Cardiac muscle cell (in vitro differentiated cells and primary cell): ENCODE data around the gene NOL4L. TPM values are rescaled to one million over a fixed set of nuclear protein-coding genes. Genes with fewer than 3 reads are reported as not detected.
"Not testable (repeated sequence)": the region's sequence is repeated elsewhere in the genome, so short reads cannot be mapped to it uniquely, and the experiment has no call there.

ENCODE experiments used
- DNase-seq, 2 donors: peaks; one replicate each; pipeline versions ENCODE4 v3.0.0 to v3.0.0-alpha.2; 2010 to 2017; ENCODE audit warnings: low read depth in 1 of 2, low spot score in 1 of 2
- H3K27ac ChIP-seq: fragments of 200-600 bp; sonication (generic); 2 replicates; pipeline ENCODE4 v1.5.1; 2016
- H3K27me3 ChIP-seq: fragments of 200-600 bp; sonication (generic); 2 replicates; pipeline ENCODE4 v1.6.0; 2016; ENCODE audit warnings: control low read depth
- H3K36me3 ChIP-seq: fragments of 200-600 bp; sonication (generic); 2 replicates; pipeline ENCODE4 v1.5.1; 2016; ENCODE audit warnings: control low read depth
- H3K4me1 ChIP-seq: fragments of 200-600 bp; sonication (generic); 2 replicates; pipeline ENCODE4 v1.8.1; 2017; ENCODE audit warnings: low read depth, mild to moderate bottlenecking, mixed run types
- H3K4me3 ChIP-seq: fragments of 200-600 bp; sonication (generic); 2 replicates; pipeline ENCODE4 v1.5.1; 2016; ENCODE audit warnings: mild to moderate bottlenecking
- H3K9me3 ChIP-seq: fragments of 200-600 bp; sonication (generic); 2 replicates; pipeline ENCODE4 v1.5.1; 2017; ENCODE audit warnings: low read depth, mild to moderate bottlenecking, control low read depth
- CTCF ChIP-seq: IDR thresholded peaks from 2 replicates; pipeline ENCODE4 v1.5.1; 2012; ENCODE audit warnings: low read depth, mild to moderate bottlenecking, low read length
- polyA plus RNA-seq: library from polyadenylated mRNA; unstranded; fragments of >200 nt; fragmentation: Nextera tagmentation; extraction: Ambion mirVana; gene quantifications from 2 replicates; pipeline ENCODE4 v1.2.1, GENCODE V29; 2016
- total RNA-seq: library from RNA; depleted of rRNA; stranded (reverse); fragments of >200 nt; gene quantifications from 2 replicates; pipeline ENCODE4 v1.2.3, GENCODE V29; 2016

The NOL4L gene
- total and polyA plus RNA-seq, 2 experiments from 2014 or later = 29.9 to 42.9 TPM

- Histone ChIP-seq H3K9me3 (no peaks in the 10 kb centered on the region), H3K4me3 (no peak overlapping the region), H3K27ac (no peak overlapping the region), H3K27me3 (no peaks in the 10 kb centered on the region), H3K36me3 (no peaks in the 10 kb centered on the region), H3K4me1 (no peaks in the 10 kb centered on the region)
- TF ChIP-seq CTCF = no peak
- DNase-seq = no peak
Measured at GRCh38 chr20:32418376-32418775, 166.8 kb downstream of the NOL4L start.

DNA sequence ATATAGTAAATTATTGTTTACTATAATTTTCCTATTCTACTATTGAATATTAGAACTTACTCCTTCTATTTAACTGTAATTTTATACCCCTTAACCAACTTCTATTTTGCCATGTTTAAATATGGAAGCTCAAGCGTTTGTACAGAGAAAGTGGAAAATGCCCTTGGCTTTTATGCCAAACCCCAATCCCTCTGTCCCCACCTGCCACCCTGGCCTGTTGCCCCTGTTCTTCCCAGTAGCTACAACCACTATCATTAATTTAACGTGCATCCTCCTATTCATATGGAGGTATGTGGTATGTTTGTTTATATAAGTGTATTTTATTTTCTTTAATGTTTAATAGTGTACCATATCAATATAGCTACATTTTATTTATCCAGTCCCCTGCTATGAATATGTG is 168.9 kb downstream of the NOL4L start:
- no peak for DNase-seq
- H3K4me3 ChIP-seq = no peak overlapping the region
- no peaks in the 10 kb centered on the region for H3K36me3 ChIP-seq
- no peak for TF ChIP-seq CTCF
- no peaks in the 10 kb centered on the region for H3K4me1 ChIP-seq
- no peaks in the 10 kb centered on the region for H3K9me3 ChIP-seq
- H3K27me3 ChIP-seq = no peaks in the 10 kb centered on the region
- H3K27ac ChIP-seq = no peak overlapping the region

GRCh38 chr20:32415494-32415893 is 169.6 kb downstream of the NOL4L start:
- Histone ChIP-seq H3K36me3 (no peaks in the 10 kb centered on the region), H3K4me1 (no peaks in the 10 kb centered on the region), H3K9me3 (no peaks in the 10 kb centered on the region), H3K4me3 (no peak overlapping the region), H3K27ac (peak overlapping the region; percentile 38), H3K27me3 (no peaks in the 10 kb centered on the region)
- TF ChIP-seq CTCF = no peak
- no peak for DNase-seq

DNA sequence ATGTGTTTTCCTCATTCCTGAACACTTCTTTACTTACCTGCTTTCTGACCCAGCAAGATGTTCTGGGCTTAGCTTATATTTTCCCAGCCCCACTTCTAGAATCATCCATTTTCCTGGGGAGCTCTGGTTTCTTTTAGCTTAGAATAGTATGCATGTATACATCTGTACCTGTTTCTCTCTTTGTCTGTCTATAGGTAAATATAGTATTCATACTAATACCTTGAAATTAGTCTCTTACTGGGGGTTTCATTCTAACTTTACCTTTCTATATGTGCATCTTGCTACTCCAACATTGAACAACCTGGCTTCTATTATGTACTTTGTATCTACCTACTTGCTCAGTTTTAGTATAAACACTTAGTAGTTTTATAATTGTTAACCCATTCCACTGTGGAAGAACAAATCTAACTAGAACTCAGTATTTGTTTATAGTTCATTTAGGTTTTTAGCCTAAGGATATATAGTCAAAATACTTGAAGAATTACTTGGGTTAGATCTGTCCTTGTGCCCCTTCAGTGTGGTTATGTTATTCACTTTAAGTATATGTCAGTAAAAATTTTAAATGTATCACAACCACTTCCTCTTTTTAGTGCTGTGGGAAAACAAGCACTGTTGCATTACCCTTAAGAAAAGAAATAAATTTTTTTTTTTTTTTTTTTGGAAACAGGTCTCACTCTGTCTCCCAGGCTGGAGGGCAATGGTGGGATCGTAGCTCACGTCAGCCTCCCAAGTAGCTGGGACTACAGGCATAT is 173.0 kb downstream of the NOL4L start:
- H3K9me3 ChIP-seq = no peaks in the 10 kb centered on the region
- peaks cover 9% of the 10 kb centered on the region for H3K4me1 ChIP-seq
- no peak for TF ChIP-seq CTCF
- H3K4me3 ChIP-seq = no peak overlapping the region
- H3K36me3 ChIP-seq = no peaks in the 10 kb centered on the region
- DNase-seq = no peak
- no peaks in the 10 kb centered on the region for H3K27me3 ChIP-seq
- no peak overlapping the region for H3K27ac ChIP-seq

DNA sequence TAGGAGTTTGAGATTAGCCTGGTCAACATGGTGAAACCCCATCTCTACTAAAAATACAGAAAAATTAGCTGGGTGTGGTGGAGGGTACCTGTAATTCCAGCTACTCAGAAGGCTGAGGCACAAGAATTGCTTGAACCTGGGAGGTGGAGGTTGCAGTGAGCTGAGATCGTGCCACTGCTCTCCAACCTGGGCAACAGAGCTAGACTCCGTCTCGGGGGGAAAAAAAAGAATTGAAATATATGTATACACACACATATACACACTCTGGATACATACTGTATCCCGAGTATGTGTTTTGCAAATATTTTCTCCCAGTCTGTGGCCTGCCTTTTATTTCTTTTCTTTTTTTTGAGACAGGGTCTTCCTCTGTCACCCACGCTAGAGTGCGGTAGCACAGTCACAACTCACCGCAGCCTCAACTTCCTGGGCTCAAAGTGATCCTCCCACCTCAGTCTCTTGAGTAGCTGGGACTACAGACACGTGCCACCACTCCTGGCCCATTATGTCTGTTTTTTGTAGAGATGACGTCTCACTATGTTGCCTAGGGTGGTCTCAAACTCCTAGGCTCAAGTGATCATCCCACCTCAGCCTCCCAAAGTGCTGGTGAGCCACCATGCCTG is 177.9 kb downstream of the NOL4L start:
- H3K27ac ChIP-seq, DNase-seq, H3K9me3 ChIP-seq, H3K4me1 ChIP-seq, H3K36me3 ChIP-seq, H3K4me3 ChIP-seq, H3K27me3 ChIP-seq: not testable (repeated sequence)

DNA sequence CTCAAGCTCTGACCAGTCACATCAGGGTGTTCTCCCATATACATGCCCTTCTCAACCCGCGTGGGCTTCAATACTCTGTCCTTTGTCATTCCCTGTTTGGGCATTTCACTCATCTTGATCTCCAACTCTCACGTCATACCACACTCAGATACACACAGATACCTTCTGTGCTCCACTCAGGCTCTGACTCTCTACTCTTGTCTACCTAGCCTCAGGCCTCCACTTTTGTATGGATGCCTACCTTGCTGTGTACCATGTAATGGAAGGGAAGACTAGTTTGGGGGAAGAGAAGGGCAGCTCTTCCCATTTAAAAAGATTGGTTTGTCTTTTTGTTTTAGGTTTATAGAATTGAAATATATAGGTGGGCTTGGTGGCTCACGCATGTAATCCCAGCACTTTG is 178.4 kb downstream of the NOL4L start:
- DNase-seq = no peak
- Histone ChIP-seq H3K27ac (no peak overlapping the region), H3K4me3 (no peak overlapping the region), H3K27me3 (no peaks in the 10 kb centered on the region), H3K4me1 (peaks cover 9% of the 10 kb centered on the region), H3K36me3 (no peaks in the 10 kb centered on the region), H3K9me3 (no peaks in the 10 kb centered on the region)
- no peak for TF ChIP-seq CTCF
